Kidney (tissue), 14 donors: ENCODE data around the gene PAK6. TPM values are rescaled to one million over a fixed set of nuclear protein-coding genes. Genes with fewer than 3 reads are reported as not detected.

Experiments
- DNase-seq, 5 donors: peaks; one replicate each; pipeline ENCODE4 v3.0.0-alpha.2; 2013 to 2020
- FAIRE-seq: peaks from 2 replicates; lab custom pipeline; 2012; peaks lifted over from hg19 to GRCh38; lab: Jason Lieb, UNC
- H3K27ac ChIP-seq, 2 donors: one replicate each; pipeline ENCODE4 v1.7.0; 2013; ENCODE audit warnings: low read depth in 2 of 2, low read length in 2 of 2, inconsistent platforms in 1 of 2
- H3K27me3 ChIP-seq: one replicate; pipeline ENCODE4 v1.7.1; 2013; ENCODE audit warnings: low read length, inconsistent platforms; ENCODE audit not compliant: control insufficient read depth, insufficient read depth
- H3K36me3 ChIP-seq, 3 donors: one replicate each; pipeline versions ENCODE4 v1.7.0 to v1.7.1; 2013; ENCODE audit warnings: low read length in 3 of 3, control low read depth in 1 of 3, inconsistent platforms in 1 of 3; ENCODE audit not compliant: insufficient read depth in 3 of 3, control insufficient read depth in 2 of 3
- H3K4me1 ChIP-seq, 3 donors: one replicate each; pipeline versions ENCODE4 v1.7.0 to v1.7.1; 2013; ENCODE audit warnings: low read length in 3 of 3, inconsistent platforms in 1 of 3, low read depth in 1 of 3; ENCODE audit not compliant: control insufficient read depth in 2 of 3, insufficient read depth in 2 of 3
- H3K4me3 ChIP-seq, 3 donors: one replicate each; pipeline versions ENCODE4 v1.7.0 to v1.8.1; 2013; ENCODE audit warnings: low read length in 3 of 3, control low read depth in 1 of 3, inconsistent platforms in 1 of 3
- H3K9ac ChIP-seq, 3 donors: one replicate each; pipeline versions ENCODE4 v1.7.0 to v1.7.1; 2013; ENCODE audit warnings: low read length in 3 of 3, control low read depth in 1 of 3, inconsistent platforms in 1 of 3
- H3K9me3 ChIP-seq, 3 donors: one replicate each; pipeline versions ENCODE4 v1.7.0 to v1.7.1; 2013; ENCODE audit warnings: low read length in 3 of 3, control low read depth in 1 of 3, inconsistent platforms in 1 of 3; ENCODE audit not compliant: control insufficient read depth in 2 of 3, insufficient read depth in 1 of 3
- intact Hi-C: fragments of 100-400 bp; cut with DNase I; formaldehyde crosslinking; loops from one replicate; pipeline ENCODE4 v1.11.1; 2022
- polyA plus RNA-seq: library from polyadenylated mRNA; stranded (reverse); fragments of 350-450 nt; fragmentation: Illumina TruSeq; extraction: RNeasy Lipid Tissue Mini Kit (QIAGEN cat#74804); gene quantifications from one replicate; pipeline ENCODE4 v1.2.3, GENCODE V29; 2014; ENCODE audit warnings: low read depth, low replicate concordance; ENCODE audit not compliant: insufficient read depth
- total RNA-seq: library from RNA; stranded (reverse); fragmentation: NEBNext Ultra II Directional; extraction: Animal tissue kit (Norgen Biotek cat#: 25700); gene quantifications from one replicate; pipeline ENCODE4 v1.2.1, GENCODE V29; 2021
- TF ChIP-seq, protein P1 (sequence below): IDR thresholded peaks from 3 replicates; pipeline ENCODE4 v1.5.1; 2012; ENCODE audit warnings: mild to moderate bottlenecking, moderate library complexity, borderline replicate concordance; ENCODE audit not compliant: insufficient read depth; ENCODE audit errors: extremely low read depth
- donor health status: control.
- donor health status: control.
- donor health status: control.
- donor health status: control.
- donor health status: control.
- donor health status: DM: yes; HTN: yes; CAD: no.
- donor health status: Normal renal cell carcinoma (clear cell type).

Gene PAK6
- total and polyA plus RNA-seq, 2 donors from 2014 or later: 8.1 to 11.9 TPM

DNA sequence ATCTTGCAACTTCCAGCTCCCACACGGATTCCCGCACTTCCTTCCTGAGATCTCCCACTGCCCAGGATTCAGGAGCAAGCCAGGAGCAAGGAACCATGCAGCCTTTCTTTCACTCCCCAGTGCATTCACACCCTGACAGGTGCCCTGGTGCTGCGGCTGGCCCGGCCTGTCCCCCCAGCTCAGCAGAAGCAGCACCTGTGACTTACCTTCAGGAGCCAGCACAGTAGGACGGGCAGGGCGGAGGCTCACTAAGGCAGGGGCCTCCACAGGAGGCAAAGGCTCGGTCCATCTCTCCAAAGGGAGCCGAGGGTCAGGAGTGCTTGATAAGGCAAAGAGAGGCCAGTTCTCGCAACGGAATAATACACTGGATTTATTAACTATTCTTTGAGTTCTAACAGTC lies 39.2 kb downstream of the PAK6 start:
- peaks cover 18% of the 10 kb centered on the region for H3K27me3 ChIP-seq
- TF ChIP-seq, protein P1, sequence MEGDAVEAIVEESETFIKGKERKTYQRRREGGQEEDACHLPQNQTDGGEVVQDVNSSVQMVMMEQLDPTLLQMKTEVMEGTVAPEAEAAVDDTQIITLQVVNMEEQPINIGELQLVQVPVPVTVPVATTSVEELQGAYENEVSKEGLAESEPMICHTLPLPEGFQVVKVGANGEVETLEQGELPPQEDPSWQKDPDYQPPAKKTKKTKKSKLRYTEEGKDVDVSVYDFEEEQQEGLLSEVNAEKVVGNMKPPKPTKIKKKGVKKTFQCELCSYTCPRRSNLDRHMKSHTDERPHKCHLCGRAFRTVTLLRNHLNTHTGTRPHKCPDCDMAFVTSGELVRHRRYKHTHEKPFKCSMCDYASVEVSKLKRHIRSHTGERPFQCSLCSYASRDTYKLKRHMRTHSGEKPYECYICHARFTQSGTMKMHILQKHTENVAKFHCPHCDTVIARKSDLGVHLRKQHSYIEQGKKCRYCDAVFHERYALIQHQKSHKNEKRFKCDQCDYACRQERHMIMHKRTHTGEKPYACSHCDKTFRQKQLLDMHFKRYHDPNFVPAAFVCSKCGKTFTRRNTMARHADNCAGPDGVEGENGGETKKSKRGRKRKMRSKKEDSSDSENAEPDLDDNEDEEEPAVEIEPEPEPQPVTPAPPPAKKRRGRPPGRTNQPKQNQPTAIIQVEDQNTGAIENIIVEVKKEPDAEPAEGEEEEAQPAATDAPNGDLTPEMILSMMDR: no peak
- FAIRE-seq (no peak), DNase-seq (no peak)
- H3K36me3 ChIP-seq: no peaks in the 10 kb centered on the region
- H3K4me3 ChIP-seq: no peak overlapping the region
- intact Hi-C loops: loop anchor here (10.0 kb wide), 1 partner anchor 147 kb away; no protein-coding TSS in a partner anchor
- peaks cover 0 to 11% (median 0%) of the 10 kb centered on the region in 3 donors for H3K4me1 ChIP-seq
- H3K27ac ChIP-seq: no peak overlapping the region
- no peak overlapping the region for H3K9ac ChIP-seq
- no peaks in the 10 kb centered on the region for H3K9me3 ChIP-seq

DNA sequence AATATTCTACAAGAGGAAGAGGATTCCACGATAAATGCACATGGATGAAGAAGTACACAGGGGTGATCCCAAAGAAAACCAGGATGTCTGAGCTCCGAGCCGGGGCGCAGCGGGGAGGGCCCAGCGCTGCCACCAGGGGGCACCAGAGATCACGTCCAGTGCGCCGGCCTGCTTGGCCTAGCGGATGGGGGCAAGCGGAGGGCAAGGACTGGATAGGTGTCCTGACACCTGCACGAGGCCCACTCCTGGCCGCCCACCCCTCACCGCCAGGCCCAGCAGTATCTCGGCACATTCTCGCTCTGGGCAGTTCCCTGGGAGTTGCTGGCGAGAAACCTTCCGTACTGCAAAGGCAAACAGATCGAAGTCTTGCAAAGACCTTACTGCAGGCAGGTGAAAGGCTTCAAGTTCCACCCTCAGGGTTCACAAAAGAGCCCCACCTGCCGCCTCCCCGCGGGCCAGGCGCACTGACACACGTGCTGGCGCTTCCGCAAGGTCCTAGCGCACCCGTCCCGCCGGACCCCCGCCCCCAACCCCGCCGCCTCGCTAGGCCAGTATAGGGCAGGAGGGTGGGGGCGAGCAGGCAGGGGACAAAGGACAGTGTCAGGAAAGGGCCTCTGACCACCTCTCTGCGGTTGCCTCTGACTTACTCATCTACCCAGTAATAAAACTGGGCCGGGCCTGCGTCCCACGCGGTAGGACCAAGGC lies 40.7 kb downstream of the PAK6 start:
- Histone ChIP-seq H3K9me3 (no peaks in the 10 kb centered on the region), H3K27me3 (peaks cover 27% of the 10 kb centered on the region), H3K4me1 (peaks cover 0 to 11% (median 0%) of the 10 kb centered on the region in 3 donors), H3K4me3 (no peak overlapping the region), H3K27ac (no peak overlapping the region), H3K36me3 (no peaks in the 10 kb centered on the region), H3K9ac (no peak overlapping the region)
- intact Hi-C loops: loop anchor here (10.0 kb wide), 1 partner anchor 145 kb away; no protein-coding TSS in a partner anchor
- TF ChIP-seq, protein P1: peak; percentile 99
- DNase-seq: peak in 4 of 5 donors; percentile 77 to 87 (median 79)
- FAIRE-seq: no peak

DNA sequence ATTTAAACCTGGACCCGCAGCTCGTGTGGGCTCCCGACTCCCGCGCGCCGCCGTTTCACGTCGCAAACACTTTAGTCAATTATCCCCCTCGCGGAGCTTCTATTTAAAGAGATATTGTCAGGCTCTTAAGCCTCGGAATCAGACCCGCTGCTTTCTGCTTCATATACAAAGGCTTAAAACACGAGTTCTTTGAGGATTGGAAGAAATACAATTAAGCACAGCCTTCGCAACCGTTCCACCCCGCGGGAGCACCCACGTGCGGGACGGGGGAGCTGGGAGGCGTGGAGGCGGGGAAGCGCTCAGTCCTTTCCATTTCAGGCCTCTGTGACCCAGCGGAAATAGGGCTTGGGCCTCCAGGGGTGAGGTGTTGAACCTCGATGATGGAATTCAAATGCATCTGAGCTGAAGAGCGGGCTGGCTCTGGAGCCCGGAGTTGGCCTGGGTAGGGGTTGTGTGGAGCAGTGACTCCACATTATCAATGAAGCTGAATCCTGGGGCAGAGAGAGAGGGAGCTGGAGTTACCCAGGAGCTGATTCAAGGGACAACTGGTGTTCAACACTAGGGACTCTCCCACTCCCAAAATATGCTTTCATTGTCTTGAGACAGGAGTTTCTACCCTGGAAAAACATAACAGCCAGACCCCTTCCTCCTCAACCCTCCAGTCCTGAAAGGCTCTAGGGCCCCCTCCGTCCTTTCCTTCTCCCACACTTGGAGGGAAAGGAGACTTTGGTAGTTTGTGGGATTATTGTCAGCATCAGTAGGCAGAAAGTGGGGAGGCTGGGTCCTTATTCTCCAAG lies 41.6 kb downstream of the PAK6 start:
- H3K27ac ChIP-seq: no peak overlapping the region
- no peak overlapping the region for H3K9ac ChIP-seq
- H3K9me3 ChIP-seq: no peaks in the 10 kb centered on the region
- no peaks in the 10 kb centered on the region for H3K36me3 ChIP-seq
- peaks cover 0 to 11% (median 0%) of the 10 kb centered on the region in 3 donors for H3K4me1 ChIP-seq
- FAIRE-seq (no peak), DNase-seq (no peak)
- H3K27me3 ChIP-seq: peaks cover 27% of the 10 kb centered on the region
- H3K4me3 ChIP-seq: no peak overlapping the region
- TF ChIP-seq, protein P1: no peak
- intact Hi-C loops: no loop called here
